Fibroblast of mammary gland (primary cell): ENCODE data around the gene BMPER.

ENCODE experiments used
- DNase-seq: peaks from one replicate; pipeline ENCODE4 v3.0.0-alpha.2; 2010; ENCODE audit warnings: low read depth
- H3K4me3 ChIP-seq: 2 replicates; pipeline ENCODE4 v1.5.1; 2011; ENCODE audit warnings: low read depth, mild to moderate bottlenecking, low read length, moderate library complexity; ENCODE audit not compliant: control insufficient read depth
- TF ChIP-seq, protein P1 (sequence below): conservative IDR thresholded peaks from 2 replicates; pipeline ENCODE4 v1.5.1; 2011; ENCODE audit warnings: low read depth, low read length, inconsistent platforms; ENCODE audit not compliant: control insufficient read depth, insufficient read depth

Gene BMPER

DNA sequence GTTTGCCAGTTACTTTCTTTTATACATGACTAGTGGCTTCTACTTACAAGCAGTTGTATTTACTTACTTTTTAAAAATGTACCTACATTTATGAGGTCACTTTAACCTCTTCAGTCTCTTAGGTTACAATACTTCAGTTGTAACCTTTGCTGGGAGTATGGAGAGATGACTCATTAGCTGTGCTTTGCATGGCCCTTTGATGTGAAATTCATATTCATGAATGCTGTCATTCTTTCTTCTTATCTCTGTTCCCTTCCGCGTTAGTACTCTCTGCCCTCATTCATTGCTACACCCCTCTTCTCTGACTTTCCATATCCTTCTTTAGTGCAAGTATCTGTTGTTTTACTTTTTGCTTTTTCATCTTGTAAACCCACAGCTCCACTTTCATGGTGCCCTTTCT, 164.3 kb downstream of the BMPER start:
- TF ChIP-seq, protein P1, sequence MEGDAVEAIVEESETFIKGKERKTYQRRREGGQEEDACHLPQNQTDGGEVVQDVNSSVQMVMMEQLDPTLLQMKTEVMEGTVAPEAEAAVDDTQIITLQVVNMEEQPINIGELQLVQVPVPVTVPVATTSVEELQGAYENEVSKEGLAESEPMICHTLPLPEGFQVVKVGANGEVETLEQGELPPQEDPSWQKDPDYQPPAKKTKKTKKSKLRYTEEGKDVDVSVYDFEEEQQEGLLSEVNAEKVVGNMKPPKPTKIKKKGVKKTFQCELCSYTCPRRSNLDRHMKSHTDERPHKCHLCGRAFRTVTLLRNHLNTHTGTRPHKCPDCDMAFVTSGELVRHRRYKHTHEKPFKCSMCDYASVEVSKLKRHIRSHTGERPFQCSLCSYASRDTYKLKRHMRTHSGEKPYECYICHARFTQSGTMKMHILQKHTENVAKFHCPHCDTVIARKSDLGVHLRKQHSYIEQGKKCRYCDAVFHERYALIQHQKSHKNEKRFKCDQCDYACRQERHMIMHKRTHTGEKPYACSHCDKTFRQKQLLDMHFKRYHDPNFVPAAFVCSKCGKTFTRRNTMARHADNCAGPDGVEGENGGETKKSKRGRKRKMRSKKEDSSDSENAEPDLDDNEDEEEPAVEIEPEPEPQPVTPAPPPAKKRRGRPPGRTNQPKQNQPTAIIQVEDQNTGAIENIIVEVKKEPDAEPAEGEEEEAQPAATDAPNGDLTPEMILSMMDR: no peak
- DNase-seq: peak; percentile 59
- no peak overlapping the region for H3K4me3 ChIP-seq

DNA sequence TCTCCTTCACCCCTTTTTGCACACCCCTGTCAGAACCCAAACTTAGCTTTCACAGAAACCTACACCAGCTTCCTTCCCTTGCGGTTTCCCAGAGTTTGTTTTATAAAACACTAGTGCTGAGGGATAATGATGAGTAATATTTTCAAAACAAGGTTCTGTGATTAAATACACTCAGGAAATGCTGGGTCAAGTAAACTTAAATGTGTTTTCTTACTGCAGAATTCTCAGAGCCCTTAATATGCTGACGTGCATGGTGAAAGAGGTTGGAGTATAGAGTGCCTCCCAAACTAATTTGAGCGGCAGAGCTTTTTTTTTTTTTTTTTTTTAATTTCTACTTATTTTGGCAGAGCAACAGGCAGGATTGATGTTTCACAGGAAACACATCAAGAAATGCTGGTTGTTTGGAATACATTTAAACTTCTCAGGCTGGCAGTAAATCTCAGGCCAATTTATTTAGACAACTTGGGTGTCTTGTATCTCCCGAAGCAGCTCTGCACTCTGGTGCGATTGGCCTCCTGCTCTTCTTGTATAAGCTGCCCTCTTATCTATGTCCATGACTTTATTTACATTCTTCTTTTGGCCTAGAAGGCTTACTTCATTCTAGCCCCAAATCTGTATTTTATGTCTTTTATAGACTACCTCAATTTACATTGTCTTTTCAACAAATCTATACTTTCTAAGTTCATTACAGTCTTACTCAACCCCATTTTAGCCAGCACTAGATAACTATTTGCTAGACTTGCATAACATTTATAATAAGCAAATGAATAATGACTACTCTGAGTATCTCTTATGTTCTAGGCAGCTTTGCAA, 165.4 kb downstream of the BMPER start:
- TF ChIP-seq, protein P1: no peak
- peak; percentile 87 for DNase-seq
- no peak overlapping the region for H3K4me3 ChIP-seq

DNA sequence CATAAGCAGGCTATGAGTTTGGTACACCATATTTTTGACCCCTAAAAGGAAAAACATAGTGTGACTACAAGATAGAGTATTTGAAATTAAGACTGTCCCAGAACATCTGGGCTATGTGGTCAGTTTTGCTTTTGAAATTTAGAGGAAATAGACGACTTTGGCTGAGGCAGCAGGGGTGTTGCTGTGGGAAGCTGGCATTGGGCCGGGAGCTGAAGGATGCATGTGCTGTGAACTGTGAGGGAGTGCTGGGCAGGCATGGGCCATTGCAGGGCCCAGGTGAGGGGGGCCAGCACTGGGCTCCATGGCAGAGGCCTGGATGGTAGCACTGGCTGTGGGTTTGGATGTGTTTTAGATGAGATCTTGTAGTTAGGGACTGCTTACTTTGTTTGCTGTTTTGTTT, 168.3 kb downstream of the BMPER start:
- TF ChIP-seq, protein P1: no peak
- H3K4me3 ChIP-seq: no peak overlapping the region
- DNase-seq: peak; percentile 86

DNA sequence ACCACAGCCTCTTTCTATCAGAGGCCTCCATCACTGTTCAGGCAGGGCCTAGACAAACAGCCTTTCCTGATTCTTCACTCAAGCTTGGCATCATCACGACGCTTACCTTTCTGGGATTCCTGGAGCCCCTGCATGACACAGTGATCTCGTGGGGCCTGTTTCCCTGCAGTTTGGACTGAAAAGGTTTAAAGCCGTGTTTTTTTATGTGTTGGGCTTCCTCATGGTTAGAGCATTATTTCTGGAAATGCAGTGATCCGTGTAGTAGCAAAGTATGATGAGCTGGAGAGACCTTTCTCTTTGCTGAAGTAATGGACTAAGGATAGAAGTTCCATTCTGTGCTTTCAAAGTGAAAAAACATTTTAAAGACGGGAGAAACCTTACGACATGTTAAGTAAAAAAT, 169.1 kb downstream of the BMPER start:
- DNase-seq: no peak
- no peak overlapping the region for H3K4me3 ChIP-seq
- TF ChIP-seq, protein P1: no peak

DNA sequence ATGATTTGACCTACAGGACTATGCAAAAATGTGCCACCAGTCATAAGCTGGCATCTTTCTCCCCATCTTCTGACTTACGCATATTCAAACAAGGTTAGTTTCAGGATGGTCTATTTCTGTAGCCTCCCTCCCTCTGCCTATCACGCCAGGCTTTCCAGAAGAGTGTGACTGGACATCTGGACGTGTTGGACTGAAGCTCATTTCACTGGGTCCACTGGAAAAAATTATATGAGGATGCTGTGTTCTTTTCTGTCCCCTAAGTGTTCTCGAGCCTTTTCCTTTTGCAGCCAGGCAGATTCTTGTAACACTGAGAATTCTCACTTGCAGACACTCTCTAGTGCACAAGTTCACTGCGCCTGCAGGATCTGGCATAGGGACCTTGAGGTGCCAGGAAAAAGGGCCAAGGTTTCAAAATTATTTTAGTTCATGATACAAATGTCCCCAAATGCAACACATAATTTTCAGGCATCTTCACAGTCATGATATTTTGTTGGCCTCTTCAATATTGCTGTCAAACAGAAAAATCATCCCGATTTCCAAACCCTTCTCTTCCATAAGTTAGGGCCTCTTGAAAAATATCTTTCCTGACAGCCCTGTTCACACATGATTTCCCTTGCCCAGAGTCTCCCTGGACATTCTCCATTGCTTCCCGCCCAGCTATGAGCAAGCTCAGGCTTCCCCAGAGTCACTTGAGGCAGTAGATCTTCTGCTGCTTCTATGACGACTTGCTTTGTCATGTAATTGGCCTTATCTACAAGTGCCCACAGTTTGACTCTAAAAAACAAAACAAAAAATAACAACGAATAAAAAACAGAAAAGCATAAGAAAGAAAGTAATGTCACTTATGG, 170.4 kb downstream of the BMPER start:
- no peak overlapping the region for H3K4me3 ChIP-seq
- TF ChIP-seq, protein P1: no peak
- peak; percentile 78 for DNase-seq

DNA sequence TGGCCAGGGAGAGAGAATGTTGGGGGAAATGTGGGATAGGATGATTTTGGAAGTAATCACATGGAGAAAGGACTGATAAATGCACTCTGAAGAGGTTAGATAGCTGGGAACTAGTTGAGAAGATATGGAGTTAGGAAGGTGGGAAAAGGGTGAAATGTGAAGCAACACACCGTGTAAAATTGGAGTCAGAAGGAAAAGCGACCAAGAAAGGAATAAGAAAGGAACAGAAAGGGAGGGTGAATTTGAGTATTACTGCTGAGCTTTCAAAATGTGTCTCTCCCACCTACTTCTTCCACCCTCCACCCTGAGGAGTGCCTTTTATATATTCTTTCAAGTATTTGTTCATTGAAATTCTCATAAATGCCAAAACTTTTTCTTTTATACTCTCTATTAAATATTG, 171.8 kb downstream of the BMPER start:
- H3K4me3 ChIP-seq: no peak overlapping the region
- TF ChIP-seq, protein P1: no peak

More for the DNA sequence above, 171.8 kb downstream of the BMPER start:
- no peak for DNase-seq
